HG02973 (cell line): ENCODE data around the gene TTC39C.
"Not testable (repeated sequence)": the region's sequence is repeated elsewhere in the genome, so short reads cannot be mapped to it uniquely, and the experiment has no call there.

Experiments used
- ATAC-seq: cut with Tn5 transposase; IDR thresholded peaks from one replicate; pipeline ENCODE4 v1.9.1; 2021; ENCODE audit warnings: moderate library complexity; ENCODE audit not compliant: unreplicated experiment

TTC39C gene

DNA sequence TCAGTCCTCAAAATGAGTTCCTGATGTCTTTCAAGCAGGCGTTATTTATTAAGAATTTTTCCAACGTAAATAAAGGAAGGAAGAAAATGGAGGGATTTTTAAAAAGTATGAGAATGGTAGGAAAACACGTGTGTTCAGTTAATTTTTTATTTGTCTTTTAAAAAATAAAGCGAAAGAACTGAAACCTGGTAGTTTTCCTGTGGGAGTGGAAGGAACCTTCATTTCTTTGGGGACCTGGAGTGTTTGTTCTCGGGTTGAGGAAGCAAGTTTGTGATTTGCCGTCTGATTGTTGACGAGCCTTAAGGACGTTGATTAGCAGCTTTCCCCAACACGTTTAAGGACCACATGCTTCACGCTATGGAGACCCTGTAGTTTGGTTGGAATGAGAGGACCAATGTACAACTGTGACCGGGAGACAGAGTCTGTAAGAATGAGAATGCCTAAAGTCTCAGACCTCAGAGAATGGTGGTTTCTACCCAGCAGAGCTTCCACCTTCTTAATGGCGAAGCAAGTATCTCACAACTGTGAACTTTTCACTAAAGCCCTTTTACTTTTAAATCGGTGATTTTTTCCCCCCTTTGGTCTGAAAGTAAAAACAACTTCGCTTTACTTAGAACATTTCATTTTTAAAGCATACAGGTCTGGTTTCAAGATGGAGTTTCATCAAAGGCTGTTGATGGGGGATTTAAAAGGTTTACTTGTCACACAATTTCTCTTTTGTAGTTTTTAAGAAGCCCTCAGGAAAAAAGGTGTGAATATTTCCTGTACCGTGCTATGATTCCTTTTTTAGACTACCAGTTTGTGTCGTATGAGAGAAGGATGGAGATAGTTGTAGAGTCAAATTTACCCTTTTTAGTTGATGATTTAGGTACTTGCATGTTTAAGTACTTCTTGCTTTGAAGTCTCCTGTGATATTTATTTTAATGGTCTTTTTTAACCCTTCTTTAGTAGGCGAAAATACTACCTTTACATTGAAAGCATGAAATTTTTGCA is 1.4 kb downstream of the TTC39C start:
- no peak for ATAC-seq

DNA sequence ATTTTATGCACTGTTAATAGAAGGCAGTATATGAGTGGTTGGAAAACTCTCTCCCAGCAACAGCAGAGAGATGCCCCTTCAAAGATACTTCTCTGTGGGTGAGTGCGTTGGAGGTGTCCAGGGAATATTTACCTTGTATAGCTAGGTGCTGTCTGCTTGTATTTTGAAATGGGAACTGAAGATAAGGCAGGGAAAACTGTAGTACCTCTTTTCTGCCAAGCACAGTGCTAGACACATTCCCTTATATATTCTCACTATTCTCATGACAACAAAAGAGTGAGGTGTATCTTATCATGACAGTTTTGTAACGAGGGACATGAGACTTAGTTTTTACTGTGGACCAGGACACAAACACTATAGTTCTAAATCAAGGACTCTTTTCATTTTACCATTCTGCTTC is 2.1 kb downstream of the TTC39C start:
- no peak for ATAC-seq

DNA sequence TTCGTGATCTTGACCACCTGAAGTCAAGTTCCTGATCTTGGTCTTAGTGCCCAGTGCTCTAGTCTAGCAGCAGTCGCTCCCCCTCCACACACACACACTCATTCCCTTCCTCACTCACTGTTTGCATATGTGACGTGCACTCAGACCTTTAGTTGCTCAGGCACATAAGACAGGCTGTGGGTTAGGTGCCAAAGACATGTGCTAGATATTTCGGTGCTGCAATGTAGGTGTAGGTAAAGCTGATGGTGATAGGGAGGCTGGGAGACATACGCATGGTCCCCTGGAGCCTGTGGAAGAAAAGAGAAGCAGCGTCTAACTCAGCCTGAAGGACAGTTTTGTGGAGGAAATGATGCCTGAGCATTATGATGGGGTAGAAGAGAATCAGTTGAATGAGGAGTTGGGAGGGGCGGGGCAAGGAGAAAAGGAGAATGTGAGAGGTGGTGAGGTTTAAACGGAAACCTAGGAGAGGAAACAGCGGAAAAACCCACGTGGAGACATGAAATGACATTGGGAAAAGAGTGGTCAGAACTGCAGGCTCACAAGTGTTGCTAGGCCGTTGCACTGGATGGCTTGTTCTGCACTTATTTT is 3.8 kb downstream of the TTC39C start:
- no peak for ATAC-seq

DNA sequence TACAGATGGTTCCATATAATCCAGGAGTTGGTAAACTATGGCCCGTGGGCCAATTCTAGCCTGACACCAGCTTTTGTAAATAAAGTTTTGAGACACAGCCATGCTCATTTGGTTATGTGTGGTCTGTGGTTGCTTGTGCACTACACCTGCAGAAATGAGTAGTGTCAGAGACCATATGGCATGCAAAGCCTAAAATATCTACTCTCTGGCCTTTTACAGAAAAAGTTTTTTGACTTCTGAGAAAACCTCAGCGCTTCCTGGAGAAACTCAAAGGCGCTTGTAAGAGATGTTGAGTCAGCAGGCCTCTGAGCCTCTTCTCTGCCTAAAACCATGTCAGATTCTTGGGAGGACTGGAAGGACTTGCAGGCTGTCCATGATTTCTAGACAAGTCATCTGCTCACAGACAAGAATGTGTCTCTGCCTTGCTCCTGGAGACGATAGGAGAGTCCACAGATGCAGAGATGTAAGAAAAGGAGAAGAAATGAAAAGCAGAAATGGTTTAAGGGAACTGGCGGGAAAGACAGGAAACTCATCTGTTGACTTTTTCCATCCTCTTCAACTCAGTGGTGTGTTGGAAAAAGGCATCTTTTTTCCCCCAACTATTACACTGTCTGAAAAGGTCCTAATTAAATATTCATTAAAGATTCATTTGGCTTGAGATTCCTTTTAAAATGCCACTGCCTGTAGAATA is 5.2 kb downstream of the TTC39C start:
- peak; percentile 85 for ATAC-seq

DNA sequence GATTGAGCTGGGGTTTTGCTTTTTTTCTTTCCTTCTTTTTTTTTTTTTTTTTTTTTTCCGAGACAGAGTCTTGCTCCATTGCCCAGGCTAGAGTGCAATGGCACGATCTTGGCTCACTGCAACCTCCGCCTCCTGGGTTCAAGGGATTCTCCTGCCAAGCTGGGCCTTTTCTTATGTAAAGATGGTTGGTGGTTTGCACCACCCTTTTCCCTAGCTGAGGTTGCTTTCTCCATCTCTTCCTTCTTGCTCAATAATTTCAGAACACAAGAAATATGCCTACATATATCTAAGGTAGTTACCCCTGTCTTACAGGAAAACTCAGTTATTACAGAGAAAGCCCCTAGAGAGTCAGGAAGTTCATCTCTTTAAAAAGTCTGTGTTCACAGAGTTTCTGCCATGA is 7.0 kb downstream of the TTC39C start:
- no peak for ATAC-seq

DNA sequence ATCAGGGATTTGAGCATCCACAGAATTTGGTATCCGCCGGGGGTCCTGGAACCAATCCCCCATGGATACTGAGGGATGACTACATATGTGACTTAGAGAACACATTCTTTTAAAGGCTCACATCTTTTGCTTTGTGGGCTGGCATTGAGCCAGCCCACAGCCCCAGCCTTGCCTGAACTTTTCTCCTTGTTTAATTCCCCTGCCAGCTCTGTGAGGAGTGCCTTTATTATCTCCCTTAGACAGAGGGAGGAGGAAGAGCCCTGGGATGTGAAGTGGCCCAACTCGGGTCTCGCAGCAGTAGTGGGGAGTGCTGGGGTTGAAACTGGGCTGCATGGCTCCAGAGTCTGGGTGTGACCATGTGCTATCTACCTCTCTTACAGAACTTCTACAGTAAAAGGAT is 7.6 kb downstream of the TTC39C start:
- no peak for ATAC-seq

DNA sequence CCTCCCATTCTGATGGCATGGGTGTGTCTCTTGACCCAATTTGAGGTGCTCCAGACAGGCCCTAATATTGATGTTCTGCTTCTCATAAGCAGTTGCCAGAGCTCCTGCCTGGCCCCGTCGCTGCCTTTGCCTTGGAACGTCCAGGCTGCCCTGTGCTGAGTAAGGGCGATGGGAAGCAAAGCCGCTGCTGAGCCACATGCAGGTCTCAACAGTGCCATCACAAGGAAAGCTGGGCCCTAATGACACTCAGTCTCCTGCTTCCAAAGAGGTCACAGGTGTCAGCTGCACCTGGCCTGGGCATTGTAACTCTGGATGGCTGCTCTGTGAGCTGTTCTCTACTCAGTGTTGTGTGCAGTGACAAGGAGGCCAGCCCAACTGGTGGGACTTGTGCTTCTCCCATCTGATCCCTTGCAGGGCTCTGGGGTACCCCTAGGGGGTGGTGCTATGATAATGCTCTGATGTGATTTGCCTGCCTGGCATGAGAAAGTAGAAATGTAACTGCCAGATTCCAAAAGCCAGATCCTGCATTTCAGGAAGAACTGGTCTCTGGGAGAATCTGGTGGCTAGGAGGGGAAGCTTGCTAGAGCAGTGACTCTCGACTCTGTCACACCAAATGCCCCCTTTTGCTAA is 8.7 kb downstream of the TTC39C start:
- ATAC-seq: no peak

DNA sequence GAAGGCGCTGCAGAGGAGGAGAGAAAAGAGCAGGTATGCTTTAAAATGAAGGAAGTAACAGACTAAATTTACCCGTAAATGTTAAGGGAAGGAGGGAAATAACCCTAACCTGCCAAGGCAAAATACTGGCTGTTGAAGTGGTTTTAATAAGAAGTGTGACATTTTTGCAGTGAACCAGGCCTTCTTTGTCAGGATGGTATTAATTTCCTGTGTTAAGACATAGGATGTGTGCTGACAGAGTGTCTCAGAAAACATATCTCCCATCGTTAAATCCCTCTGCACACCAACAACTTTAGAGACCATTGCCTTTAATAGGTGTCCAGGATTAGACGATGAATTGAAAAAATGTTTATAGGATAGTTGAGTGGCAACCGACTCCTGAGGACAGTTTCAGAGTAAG is 9.9 kb downstream of the TTC39C start:
- no peak for ATAC-seq

DNA sequence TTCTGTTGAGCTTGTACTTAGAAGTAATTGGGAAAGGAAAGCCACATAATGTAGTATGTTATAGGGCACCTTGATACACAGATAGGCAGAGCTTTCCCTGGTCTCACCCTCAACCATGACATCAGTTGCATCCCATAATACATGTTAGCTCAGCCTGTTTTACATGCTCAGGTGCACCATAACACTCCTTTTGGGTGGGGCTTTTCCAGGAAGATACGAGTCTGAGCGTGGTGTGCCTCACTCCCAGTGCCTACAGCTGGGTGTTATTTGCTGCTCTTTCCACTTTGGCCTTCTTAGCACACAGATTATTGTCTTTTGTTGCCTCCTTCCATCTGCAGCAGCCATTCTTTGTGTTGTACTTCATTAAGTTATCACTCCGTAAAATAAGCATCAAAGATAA is 11.9 kb downstream of the TTC39C start:
- no peak for ATAC-seq

DNA sequence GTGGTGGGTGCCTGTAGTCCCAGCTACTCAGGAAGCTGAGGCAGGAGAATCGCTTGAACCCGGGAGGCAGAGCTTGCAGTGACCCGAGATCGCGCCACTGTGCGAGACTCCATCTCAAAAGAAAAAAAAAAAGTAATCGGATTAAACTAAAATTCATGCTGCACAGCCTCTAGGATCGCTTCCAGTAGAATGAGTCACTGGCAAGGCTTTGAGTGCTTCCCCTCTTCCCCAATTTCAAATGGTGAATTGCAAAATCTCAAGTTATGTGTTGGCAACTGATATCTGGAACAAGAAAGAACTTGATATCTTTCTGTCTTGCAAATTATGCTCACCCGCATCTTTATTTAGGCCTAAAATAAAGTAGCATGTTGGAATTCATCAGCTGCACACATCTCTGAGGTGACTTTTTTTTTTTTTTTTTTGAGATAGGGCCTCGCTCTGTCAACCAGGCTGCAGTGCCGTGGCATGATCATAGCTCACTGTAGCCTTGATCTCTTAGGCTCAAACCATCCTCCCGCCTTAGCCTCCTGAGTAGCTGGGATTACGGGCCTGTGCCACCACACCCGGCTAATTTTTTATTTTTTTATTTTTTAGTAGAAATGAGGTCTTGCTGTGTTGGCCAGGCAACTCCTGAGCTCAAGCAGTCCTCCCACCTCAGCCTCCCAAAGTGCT is 12.7 kb downstream of the TTC39C start:
- no peak for ATAC-seq

DNA sequence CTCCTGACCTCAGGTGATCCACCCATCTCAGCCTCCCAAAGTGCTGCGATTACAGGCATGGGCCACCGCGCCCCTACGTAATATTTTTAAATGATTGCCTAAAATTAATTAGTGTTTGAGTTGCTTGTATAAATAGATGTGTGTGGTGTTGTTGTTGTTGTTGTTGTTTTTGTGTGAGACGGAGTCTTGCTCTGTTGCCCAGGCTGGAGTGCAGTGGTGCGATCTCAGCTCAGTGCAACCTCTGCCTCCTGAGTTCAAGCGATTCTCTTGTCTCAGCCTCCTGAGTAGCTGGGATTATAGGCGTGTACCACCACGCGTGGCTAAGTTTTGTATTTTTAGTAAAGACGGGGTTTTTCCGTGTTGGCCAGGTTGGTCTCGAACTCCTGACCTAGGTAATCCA is 14.4 kb downstream of the TTC39C start:
- ATAC-seq: not testable (repeated sequence)

DNA sequence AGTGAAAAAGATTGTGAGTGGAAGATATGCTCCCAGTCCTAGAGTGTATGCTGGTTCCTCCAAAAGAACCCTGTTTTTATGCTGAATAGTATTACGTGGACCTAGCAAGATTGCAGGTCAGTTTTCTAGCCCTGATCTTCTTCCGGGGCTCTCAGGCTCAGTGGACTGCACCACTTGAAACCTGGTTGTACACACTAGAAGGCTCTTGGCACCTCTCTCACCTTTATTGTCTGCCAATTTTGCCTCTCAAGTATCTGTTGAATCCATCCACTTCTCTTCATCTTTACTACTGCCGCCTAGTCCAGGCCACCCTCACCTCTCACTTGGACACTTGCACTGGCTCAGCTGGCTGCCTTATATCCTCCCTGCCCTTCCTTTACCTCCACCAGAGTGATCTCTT is 16.8 kb downstream of the TTC39C start:
- ATAC-seq: no peak

DNA sequence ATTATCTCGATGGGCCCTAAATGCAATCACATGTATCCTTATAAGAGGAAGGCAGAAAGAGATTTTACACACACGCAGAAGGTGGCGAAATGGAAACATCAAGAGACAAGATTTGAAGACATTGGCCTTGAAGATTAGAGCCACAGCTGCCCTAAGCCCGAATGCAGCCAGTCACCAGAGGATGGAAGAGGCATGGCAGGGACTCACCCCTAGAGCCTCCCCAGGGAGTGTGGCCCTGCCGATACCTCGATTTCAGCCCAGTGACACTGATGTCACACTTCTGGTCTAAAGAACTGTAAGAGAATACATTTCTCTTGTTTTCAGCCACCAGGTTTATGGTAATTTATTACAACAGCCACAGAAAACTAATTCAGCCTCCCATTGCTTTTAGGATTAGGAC is 17.4 kb downstream of the TTC39C start:
- no peak for ATAC-seq

DNA sequence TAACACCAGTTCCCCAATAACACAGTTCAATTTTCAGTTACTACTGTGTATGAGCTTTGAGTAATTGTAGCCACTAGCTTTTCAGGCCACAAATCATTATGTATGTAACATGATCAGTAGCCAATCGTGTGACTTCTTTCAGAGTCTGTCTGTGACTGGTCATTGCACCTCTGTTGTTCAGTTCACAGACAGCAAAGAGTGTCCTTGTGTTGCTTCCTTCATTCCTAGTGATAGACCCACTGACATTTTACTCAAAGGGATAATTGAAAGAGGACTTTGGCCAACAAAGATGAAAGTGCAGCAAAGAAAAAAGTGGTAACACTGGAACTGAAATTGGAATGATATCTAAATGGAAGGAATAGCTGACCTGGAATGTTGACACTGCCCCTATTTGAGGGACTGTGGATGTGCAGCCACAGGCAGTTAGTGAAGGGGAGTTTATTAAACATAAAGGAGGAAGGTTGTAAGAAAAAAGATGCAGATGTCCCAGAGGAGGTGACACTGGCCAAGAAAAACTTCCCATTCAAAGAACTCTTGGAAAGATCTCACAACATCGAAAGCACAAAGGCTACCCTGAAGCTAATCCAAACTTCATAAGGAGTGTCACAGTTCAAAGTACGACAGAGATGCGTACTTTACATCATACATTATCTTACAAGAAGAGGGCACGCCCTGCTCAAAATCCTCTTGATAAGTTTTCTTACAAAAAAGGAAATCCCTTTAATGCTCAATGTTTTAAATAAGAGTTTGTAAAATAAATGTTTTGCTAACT is 19.3 kb downstream of the TTC39C start:
- ATAC-seq: no peak

DNA sequence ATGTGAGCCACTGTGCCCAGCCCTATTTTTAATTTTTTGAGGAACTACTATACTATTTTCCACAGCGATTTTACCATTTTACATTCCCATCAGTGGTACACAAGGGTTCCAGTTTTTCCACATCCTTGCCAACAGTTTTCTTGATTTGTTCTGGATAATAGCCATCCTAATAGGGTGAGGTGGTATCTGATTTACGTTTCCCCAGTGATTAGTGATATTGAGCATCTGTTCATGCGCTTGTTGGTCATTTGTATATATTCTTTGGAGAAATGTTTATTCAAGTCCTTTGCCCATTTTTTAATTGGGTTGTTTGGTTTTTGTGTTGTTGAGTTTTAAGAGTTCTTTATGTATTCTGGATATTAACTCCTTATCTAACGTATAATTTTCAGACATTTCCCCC is 20.8 kb downstream of the TTC39C start:
- no peak for ATAC-seq

DNA sequence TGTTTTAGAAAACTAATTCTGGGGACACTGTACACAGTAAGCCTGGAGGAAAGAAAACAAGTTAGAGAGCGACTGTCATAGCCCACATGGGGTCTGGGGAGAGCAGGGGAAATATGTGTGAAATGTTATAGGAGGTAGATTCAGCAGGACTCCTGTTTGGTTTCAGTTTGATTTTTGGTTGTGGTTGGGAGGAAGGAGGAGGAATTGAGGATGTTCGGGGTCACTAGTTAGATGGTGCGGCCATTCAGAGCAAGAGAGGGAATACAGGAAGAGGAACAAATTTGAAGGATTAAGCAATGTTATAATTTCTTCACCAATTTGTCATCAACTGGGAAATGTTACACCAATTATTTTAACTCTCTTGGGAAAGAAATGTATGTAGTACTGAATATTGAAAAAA is 25.1 kb downstream of the TTC39C start:
- ATAC-seq: no peak

DNA sequence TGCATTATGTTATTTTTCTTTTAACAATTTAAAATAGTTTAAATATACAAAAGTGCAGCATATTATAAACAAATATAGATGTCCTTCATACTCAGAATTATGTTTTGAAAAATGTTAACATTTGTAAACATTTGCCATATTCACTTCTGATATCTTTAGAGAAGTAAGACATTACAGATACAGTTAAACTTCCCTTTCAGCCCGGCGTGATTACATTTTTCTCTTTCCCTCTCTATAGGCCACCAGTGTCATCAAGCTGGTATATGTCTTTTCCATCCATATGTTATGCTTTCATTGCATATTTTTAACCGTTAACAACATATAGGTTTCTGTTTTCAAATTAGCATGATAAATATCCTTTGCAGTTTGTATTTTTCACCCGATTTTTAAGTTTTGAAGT is 27.1 kb downstream of the TTC39C start:
- no peak for ATAC-seq

DNA sequence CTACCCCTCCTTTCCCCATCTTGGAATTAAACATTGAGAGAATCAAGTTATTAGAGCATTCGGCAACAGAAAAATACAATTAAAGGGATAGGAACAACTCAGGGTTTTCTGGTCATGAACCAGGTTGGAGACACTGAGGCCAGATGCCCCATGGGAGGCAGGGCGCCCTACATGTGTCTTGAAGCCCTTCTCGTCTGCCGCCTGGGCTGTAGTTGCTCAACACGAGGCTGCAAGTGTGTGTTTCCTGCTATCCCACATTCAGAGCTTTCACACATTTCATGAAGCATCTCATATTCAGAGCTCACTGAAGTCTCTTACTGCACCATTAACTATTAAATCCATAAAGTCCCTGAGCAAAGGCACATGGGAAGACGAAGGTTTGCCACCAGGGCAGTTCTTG is 28.8 kb downstream of the TTC39C start:
- no peak for ATAC-seq

DNA sequence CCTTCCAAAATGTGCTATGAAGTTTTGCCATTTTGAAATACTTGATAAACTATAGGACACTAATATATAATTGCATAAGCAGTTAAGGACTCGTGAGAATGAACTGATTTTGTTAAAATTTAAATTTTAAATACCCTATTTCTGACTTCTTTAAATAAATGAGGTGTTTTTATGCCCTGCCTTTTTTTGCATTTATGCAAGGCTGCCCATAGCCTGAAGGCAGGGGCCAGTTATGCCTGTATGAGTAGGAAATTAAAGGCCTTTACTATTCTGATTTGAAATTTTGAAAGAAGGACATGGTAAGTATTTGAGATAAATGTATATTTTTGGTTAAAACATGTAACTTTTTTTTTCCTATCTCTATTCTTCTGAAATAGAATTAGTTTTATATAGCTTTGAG is 33.7 kb downstream of the TTC39C start:
- no peak for ATAC-seq

DNA sequence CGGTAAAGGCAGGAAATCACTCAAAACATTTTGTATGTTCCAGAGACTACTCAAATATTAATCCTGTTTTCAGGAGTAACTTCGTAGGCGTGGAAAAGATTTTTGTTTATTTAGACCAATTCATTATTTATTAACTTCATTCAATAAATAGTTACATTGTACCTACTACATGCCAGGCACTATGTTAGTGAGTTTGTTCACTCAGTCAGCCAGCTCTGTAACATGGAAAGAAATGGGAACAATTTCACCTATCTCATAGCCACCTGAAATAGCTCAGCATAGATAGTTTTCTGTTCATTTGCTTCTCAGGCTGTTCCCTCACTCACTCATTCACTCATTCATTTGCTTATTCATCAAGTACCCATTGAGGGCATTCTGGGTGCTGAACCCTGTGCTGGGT is 34.6 kb downstream of the TTC39C start:
- ATAC-seq: no peak
